ENCODE results near the gene FBXO48. TPM values are rescaled to one million over a fixed set of nuclear protein-coding genes. Genes with fewer than 3 reads are reported as not detected.

The FBXO48 gene
- total and polyA plus RNA-seq, 10 of the 15 experiments (the other 5 are each of a cell fraction or from before 2014, with no cell fraction given): 0.56 to 2.3 (median 1.2) TPM

GRCh38 chr2:68416081-68416675 is 50.9 kb downstream of the FBXO48 start (continued):
- no peak for TF ChIP-seq HCFC1 (IDR thresholded peaks at IDR 0.05; ENCODE audit: low read length)
- no peak for TF ChIP-seq NFYB (IDR thresholded peaks at IDR 0.05; ENCODE audit: insufficient read depth, low read depth, low read length)
- TF ChIP-seq STAT3 (IDR thresholded peaks at IDR 0.05; ENCODE audit: low read depth, low read length): no peak
- no peak for TF ChIP-seq ZNF24 (IDR thresholded peaks at IDR 0.05)
- no peak for TF ChIP-seq NR2F1 (conservative IDR thresholded peaks at IDR 0.05)
- TF ChIP-seq CREM (IDR thresholded peaks at IDR 0.05; ENCODE audit: low read depth): no peak
- no peak for TF ChIP-seq MTA3 (IDR thresholded peaks at IDR 0.05; ENCODE audit: borderline replicate concordance, low read length)
- no peak for TF ChIP-seq SREBF1 (IDR thresholded peaks at IDR 0.05; ENCODE audit: low read length)
- TF ChIP-seq ZNF622 (IDR thresholded peaks at IDR 0.05): no peak
- TF ChIP-seq SMC3 (IDR thresholded peaks at IDR 0.05; ENCODE audit: borderline replicate concordance, low read length): no peak
- TF ChIP-seq RELB (IDR thresholded peaks at IDR 0.05; ENCODE audit: low read depth): no peak
- no peak for TF ChIP-seq RB1 (IDR thresholded peaks at IDR 0.05; ENCODE audit: borderline replicate concordance)

GRCh38 chr2:68415521-68415920 is 51.6 kb downstream of the FBXO48 start:
- Histone ChIP-seq H3K27me3 (replicated peaks in 1 of 2; ENCODE audit: control insufficient read depth in 2 of 2, insufficient read depth in 2 of 2, low read length in 1 of 2) (no peaks in the 10 kb centered on the region; a peak in 1 of 4 replicates), H3K79me2 (ENCODE audit: control insufficient read depth, insufficient read depth, low read length) (no peaks in the 10 kb centered on the region), H3K27ac (ENCODE audit: control insufficient read depth, insufficient read depth) (no peak overlapping the region), H4K20me1 (ENCODE audit: control insufficient read depth, insufficient read depth) (no peaks in the 10 kb centered on the region), H3K9ac (ENCODE audit: control insufficient read depth, insufficient read depth, low read length) (no peak overlapping the region), H3K4me1 (ENCODE audit: control insufficient read depth, insufficient read depth, low read length) (peaks cover 37% of the 10 kb centered on the region), H3K4me2 (ENCODE audit: control insufficient read depth, insufficient read depth) (no peak overlapping the region), H3K36me3 (ENCODE audit: control insufficient read depth in 2 of 2, insufficient read depth in 2 of 2, low read length in 1 of 2) (no peaks in the 10 kb centered on the region), H2AFZ (ENCODE audit: control insufficient read depth, low read depth, low read length) (no peak overlapping the region), H3K4me3 (no peak overlapping the region), H3K9me3 (replicated peaks; ENCODE audit: control insufficient read depth, insufficient read depth, low read length) (peaks cover 2% of the 10 kb centered on the region; the same call in 1 of the 3 replicates)
- RAD21 ChIA-PET (ENCODE audit: unreplicated experiment): interaction anchor here (0.9 to 9.8 kb wide), 5 partner anchors 10 to 29 kb away, joined by 3 to 147 read pairs (median 4); no protein-coding TSS in a partner anchor
- CTCF ChIA-PET: interaction anchor here (0.9 to 9.7 kb wide), 6 partner anchors 11 to 55 kb away, joined by 3 to 87 read pairs (median 4); no protein-coding TSS in a partner anchor
- DNase-seq (ENCODE audit: low read depth, low spot score) (no peak), ATAC-seq (no peak), FAIRE-seq (no peak)
- POLR2A ChIA-PET: interaction anchor here (0.6 to 10.7 kb wide), 9 partner anchors 10 to 50 kb away, joined by 3 to 70 read pairs (median 3); no protein-coding TSS in a partner anchor
- SMC1A ChIA-PET (ENCODE audit: uncharacterized antibody, unreplicated experiment): interaction anchor here (1.0 to 11.3 kb wide), 7 partner anchors 9 to 44 kb away, joined by 3 to 207 read pairs (median 30); no protein-coding TSS in a partner anchor
- no TSS peak for BruUV-seq (replicated peaks)
- in situ Hi-C loops (cut with MboI): no loop called here
- intact Hi-C loops (cut with micrococcal nuclease; ENCODE audit: unreplicated experiment): no loop called here
- TF ChIP-seq BHLHE40 (IDR thresholded peaks at IDR 0.05; ENCODE audit: borderline replicate concordance in 1 of 2, low read depth in 2 of 2, low read length in 1 of 2) (no peak), TBL1XR1 (IDR thresholded peaks at IDR 0.05; ENCODE audit: low read depth, low read length) (no peak), CHD2 (IDR thresholded peaks at IDR 0.05; ENCODE audit: borderline replicate concordance, low read depth, low read length) (no peak), PKNOX1 (IDR thresholded peaks at IDR 0.05) (no peak), SUZ12 (IDR thresholded peaks at IDR 0.05; ENCODE audit: unreplicated experiment) (no peak), MYB (IDR thresholded peaks at IDR 0.05; ENCODE audit: borderline replicate concordance, low read depth, low read length) (no peak), USF1 (IDR thresholded peaks at IDR 0.05; ENCODE audit: borderline replicate concordance, extremely low read length, insufficient read depth, low read depth, low read length) (no peak), CEBPB (IDR thresholded peaks at IDR 0.05; ENCODE audit: borderline replicate concordance in 1 of 2, low read depth in 2 of 2, low read length in 2 of 2) (no peak), HCFC1 (IDR thresholded peaks at IDR 0.05; ENCODE audit: low read length) (no peak), POLR2AphosphoS5 (IDR thresholded peaks at IDR 0.05; ENCODE audit: low read length) (no peak)
